Keratinocyte (primary cell): ENCODE measurements around the gene TMEM30A.

ENCODE experiments used
- CTCF ChIP-seq, 3 experiments: IDR thresholded peaks in 1 of 3; conservative IDR thresholded peaks in 1 of 3; optimal IDR thresholded peaks in 1 of 3; 2 replicates in 2 of 3; 3 replicates in 1 of 3; pipeline versions ENCODE3 to v1.5.1; 2011; ENCODE audit warnings: low read length in 3 of 3, mild to moderate bottlenecking in 3 of 3, moderate library complexity in 2 of 3, control low read depth in 1 of 3, inconsistent platforms in 1 of 3; ENCODE audit not compliant: insufficient read depth in 2 of 3; ENCODE audit errors: extremely low read depth in 1 of 3
- EZH2 ChIP-seq: IDR thresholded peaks from one replicate; pipeline ENCODE4 v1.6.1; 2012; ENCODE audit warnings: inconsistent platforms, mild to moderate bottlenecking, low read length, moderate library complexity

DNA sequence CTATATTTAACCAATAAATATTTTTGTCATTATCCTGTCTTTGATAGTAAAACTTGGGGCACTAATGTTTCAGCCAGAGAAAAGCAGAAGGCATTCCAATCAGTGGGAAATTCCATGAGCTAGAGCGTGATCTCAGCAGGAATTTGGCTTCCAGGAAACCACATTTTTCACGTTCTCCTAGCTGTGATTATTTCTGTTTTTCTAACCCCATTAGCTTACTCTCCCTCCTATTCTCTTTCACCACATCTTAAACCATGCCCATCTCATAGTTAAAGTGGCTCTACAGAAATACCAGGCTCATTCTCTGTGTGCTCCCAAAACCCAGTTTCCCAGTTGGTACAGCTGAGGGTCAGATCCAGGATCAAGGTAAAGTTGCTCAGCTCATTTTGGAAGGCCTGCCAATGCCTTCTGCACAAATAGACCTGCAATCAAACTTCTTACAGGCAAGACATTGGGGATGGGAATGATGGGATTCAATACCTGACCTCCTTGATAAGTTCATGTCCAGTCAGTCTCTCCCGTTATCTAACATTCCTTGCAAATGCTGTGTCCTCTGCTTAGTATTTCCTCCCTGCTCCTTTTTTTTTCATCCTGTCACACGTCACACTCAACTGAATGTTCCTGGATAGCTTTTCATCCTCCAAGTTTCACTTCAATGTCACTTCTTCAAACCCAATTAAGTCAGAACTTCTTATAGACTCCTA lies 33.1 kb upstream of the TMEM30A start:
- TF ChIP-seq CTCF (optimal IDR thresholded peaks at IDR 0.05 in 1 of 3, IDR thresholded peaks at IDR 0.05 in 1 of 3, conservative IDR thresholded peaks at IDR 0.05 in 1 of 3; ENCODE audit: extremely low read depth in 1 of 3, insufficient read depth in 2 of 3, low read length in 3 of 3) (no peak), EZH2 (no peak)
